Stimulated activated CD8-positive, alpha-beta memory T cell treated with anti-CD3 and anti-CD28 coated beads, Interleukin-2, amount 100 ng/mL, for 1 hour (primary cell): ENCODE measurements around the gene LRTM2.
A peak's percentile ranks its signal among the peaks of the same experiment; 100 is the strongest.

ENCODE experiments used
- DNase-seq, 2 donors: peaks; one replicate each; pipeline ENCODE4 v3.0.0-alpha.2; 2020; ENCODE audit warnings: low read depth in 2 of 2

The LRTM2 gene

GRCh38 chr12:1820191-1820895 lies at the start of gene LRTM2:
TSS of gene LRTM2 (plus strand) at chr12:1820565. CDS start at chr12:1828149, 7,584 bp downstream.
- DNase-seq = no peak

GRCh38 chr12:1773937-1774655 lies 46.3 kb upstream of the LRTM2 start:
- DNase-seq = no peak

- no peak for DNase-seq
Observed at GRCh38 chr12:1776170-1776921, 44.0 kb upstream of the LRTM2 start.

GRCh38 chr12:1777798-1778197 lies 42.6 kb upstream of the LRTM2 start:
- no peak for DNase-seq

- no peak for DNase-seq
Observed at GRCh38 chr12:1778911-1779310, 41.5 kb upstream of the LRTM2 start.

GRCh38 chr12:1779783-1780182 lies 40.6 kb upstream of the LRTM2 start:
- no peak for DNase-seq

DNA sequence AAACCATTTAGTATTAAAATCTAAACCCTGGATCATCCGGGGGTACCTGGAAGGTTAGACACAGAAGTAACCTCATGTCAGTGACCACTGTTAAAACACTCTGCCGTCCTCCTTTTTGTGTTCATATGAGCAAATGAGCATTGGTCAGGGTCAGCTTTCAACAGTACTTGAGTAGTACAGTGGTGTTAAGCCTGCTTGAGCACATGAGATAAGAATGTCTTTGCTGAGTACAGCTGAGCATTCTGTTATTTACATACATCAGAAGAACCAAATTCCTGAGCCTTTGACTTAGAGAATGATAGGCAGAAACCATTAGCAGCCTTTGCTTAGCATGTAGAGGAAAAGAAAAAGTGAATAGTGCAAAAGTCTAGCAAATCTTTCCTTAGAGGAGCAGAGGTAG lies 38.6 kb upstream of the LRTM2 start:
- DNase-seq = no peak

DNA sequence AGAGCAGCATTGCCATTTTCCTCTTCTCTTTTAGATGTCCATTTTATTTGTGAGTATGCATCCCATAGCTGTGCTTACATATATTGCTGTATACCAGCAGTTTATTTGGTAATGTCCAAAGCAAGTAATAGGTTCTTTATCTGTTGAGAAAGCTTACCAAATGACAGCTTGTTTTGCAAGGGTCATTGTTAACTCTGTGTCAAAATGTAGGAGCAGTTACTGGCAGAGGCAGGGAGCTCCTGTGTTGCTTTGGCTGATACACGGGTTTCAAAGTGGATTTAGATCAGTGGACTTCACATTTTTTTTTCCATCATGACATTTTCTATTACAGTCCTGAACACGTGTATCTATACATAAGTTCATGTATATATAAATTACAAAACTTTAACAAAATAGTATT lies 38.1 kb upstream of the LRTM2 start:
- no peak for DNase-seq

GRCh38 chr12:1787714-1788113 lies 32.7 kb upstream of the LRTM2 start:
- DNase-seq = no peak

GRCh38 chr12:1790444-1790843 lies 29.9 kb upstream of the LRTM2 start:
- no peak for DNase-seq

- peak in 1 of 2 donors; percentile 49 for DNase-seq
Observed at GRCh38 chr12:1791104-1791841, 29.1 kb upstream of the LRTM2 start.

- no peak for DNase-seq
Observed at GRCh38 chr12:1792406-1792805, 28.0 kb upstream of the LRTM2 start.

GRCh38 chr12:1793426-1794210 lies 26.7 kb upstream of the LRTM2 start:
- no peak for DNase-seq

- no peak for DNase-seq
Observed at GRCh38 chr12:1794440-1795090, 25.8 kb upstream of the LRTM2 start.

GRCh38 chr12:1795221-1795784 lies 25.1 kb upstream of the LRTM2 start:
- no peak for DNase-seq

DNA sequence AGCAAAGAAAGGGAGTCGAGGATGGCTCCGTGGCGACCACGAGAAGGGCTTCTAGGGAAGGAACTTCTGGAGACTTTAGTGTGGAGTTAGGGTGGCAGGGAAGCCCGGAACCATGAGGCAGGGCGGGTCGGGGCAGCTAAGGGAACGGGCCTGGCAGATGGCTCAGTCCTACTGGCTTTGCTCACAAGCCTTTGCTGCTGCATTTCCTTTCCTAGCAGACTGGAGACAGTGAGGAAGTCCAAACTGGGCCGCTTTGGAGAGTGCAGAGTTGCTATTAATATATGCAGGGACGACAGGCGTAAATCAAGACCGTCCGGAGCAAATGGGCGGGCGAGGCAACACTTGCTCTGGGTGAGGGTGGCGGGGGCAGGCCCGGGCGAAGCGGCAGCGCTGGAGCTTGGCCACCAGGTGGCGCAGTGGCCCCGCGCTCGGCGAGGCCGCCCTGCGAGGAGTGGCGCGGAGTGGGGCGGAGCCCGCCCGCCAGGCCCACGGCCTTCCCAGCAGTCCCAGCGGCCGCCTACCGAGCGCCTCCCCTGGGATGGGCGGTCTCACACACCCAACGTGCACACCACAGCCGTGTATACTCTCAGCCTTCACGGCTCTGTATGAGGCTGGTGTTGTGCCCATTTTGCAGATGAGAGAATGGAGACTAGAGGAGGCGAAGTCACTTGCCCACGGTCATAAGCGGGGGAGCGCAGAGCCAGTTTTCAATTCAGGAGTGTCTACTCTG lies 24.4 kb upstream of the LRTM2 start:
- peak; percentile 84 to 88 for DNase-seq

- DNase-seq = no peak
Observed at GRCh38 chr12:1796515-1797010, 23.8 kb upstream of the LRTM2 start.

DNA sequence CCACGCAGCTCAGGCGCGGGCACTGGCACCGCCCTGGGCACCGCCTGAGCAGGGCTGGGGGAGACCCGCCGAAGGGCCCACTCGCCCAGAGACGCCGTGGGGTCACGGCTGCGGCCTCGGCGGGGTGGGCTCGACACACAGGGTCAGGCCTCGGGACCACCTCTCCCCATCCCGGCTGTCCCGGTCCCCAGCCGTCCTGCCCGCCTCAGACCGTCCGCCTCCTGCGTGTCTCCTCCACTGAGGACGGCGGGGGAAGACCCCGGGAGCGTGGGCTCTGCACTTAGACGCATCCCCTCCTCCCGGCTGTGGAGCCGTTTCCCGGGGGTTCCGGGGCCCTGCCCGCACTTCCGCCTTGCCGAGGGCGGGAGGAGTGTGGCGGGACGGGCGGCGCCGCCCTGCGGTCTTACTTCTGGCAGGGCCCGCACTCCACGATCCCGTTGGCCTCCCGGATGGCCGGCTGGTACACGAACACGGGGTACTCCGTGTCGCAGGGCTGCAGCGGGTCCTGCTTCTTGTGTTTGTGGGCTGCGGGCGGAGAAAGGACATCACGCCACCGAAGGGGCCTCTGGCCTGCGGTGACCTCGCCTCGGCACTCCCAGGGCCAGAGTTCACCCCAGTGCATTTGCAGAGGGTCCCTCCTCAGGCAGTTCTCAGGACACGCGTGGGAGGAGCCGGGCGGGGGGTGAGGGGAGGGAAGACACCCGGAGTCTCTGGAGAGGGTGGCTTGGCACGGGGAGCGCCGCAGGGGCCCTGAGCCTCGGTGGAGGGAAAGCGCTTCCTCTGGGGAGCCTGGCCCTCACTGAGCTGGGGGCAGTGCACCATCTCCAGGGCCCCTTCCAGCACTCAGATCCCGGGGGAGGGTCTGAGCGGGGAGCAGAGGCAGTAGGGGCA lies 23.1 kb upstream of the LRTM2 start:
- DNase-seq = peak in 1 of 2 donors; percentile 30
